Measurements from ENCODE around the gene CAMK4.
A peak's percentile ranks its signal among the peaks of the same experiment; 100 is the strongest.

Gene CAMK4

DNA sequence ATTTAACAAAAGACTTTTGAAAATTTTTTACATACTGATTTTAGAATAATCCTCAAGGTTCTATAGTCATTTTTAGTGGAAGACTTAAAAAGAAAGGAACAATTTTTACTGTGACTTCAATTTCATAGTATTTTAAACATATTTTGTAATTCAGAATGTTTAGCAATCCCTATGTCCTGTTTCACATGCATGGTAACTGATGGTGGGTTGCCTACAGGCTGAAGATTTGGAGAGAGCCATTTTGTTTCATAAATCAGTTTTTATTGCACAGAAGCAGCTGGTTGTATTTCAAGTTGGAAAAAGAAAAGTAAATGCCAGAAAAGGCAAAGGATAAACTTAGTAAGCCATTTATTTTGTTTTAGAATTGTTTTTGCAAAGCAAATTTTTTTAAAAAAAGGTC lies 264.2 kb downstream of the CAMK4 start:
- TF ChIP-seq, protein P1, sequence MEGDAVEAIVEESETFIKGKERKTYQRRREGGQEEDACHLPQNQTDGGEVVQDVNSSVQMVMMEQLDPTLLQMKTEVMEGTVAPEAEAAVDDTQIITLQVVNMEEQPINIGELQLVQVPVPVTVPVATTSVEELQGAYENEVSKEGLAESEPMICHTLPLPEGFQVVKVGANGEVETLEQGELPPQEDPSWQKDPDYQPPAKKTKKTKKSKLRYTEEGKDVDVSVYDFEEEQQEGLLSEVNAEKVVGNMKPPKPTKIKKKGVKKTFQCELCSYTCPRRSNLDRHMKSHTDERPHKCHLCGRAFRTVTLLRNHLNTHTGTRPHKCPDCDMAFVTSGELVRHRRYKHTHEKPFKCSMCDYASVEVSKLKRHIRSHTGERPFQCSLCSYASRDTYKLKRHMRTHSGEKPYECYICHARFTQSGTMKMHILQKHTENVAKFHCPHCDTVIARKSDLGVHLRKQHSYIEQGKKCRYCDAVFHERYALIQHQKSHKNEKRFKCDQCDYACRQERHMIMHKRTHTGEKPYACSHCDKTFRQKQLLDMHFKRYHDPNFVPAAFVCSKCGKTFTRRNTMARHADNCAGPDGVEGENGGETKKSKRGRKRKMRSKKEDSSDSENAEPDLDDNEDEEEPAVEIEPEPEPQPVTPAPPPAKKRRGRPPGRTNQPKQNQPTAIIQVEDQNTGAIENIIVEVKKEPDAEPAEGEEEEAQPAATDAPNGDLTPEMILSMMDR (conservative IDR thresholded peaks at IDR 0.05; ENCODE audit: low read depth, low read length): no peak
- H3K4me3 ChIP-seq (ENCODE audit: low read depth, low read length): no peak overlapping the region
- no peak for DNase-seq (ENCODE audit: low read depth)

DNA sequence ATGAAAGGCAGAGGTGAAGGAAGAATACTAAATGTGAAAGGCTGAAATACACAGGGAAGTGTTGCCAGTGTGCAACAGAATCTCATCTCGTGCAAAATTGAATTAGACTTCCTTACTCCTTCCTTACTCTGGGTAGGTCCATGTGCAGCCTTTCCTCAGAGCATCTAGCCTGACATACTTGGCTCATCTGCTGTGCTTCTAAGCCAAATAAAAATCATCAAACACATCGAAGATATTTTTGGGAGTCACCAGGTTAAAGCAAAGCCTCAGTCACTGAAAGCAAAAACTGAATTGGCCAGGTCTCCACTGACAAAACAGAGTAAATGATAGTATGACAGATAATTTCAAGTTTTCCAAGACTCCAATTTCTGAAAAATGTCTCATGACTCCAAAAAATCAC lies 268.8 kb downstream of the CAMK4 start:
- no peak overlapping the region for H3K4me3 ChIP-seq (ENCODE audit: low read depth, low read length)
- TF ChIP-seq, protein P1 (conservative IDR thresholded peaks at IDR 0.05; ENCODE audit: low read depth, low read length): no peak
- no peak for DNase-seq (ENCODE audit: low read depth)

DNA sequence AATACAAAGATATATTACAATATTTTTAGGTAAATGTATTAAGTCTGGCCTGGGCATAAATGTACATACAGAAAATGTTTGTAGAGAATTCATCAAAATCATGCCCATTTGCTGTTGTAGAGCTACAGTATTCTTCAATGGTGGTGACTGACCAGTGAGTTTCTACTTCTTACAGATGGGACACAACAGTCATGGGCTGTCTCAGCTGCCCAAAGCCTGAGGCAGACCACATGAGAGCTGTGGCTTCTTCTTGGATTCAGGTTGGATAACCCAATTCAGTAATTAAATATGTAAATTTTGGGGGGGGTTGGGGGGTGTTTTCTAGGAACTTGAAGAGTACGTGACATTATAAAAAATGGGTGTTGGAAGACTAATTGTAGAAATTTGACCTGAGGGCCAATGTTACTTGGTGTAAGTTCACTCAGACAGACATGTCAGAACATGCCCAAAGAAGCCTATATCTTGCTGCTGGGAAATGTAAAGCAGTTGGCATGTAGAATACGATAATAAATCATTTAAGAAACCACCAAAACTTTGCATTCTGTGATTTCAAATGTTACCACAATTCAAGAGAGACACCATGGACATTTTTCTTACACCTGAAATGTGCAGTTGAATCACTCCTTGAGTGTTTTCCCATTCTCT lies 270.3 kb downstream of the CAMK4 start:
- no peak overlapping the region for H3K4me3 ChIP-seq (ENCODE audit: low read depth, low read length)
- TF ChIP-seq, protein P1 (conservative IDR thresholded peaks at IDR 0.05; ENCODE audit: low read depth, low read length): no peak
- peak; percentile 49 for DNase-seq (ENCODE audit: low read depth)

DNA sequence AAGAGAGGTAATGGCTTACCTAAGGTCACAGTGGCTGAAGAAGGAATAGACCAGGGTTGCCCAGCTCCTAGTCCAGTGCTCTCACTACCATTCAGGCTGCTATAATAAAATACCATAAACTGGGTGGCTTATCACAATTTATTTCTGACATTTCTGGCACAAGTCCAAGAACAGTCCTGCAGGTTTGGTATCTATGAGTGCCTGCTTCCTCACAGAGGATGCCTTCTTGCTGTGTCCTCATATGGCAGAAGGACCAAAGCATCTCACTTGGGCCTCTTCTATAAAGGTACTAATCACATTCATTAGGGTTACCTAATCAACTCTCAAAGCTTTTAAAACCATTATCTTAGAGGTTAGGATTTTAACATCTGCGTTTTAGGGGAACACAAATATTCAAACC lies 271.0 kb downstream of the CAMK4 start:
- no peak overlapping the region for H3K4me3 ChIP-seq (ENCODE audit: low read depth, low read length)
- TF ChIP-seq, protein P1 (conservative IDR thresholded peaks at IDR 0.05; ENCODE audit: low read depth, low read length): no peak
- DNase-seq (ENCODE audit: low read depth): no peak

DNA sequence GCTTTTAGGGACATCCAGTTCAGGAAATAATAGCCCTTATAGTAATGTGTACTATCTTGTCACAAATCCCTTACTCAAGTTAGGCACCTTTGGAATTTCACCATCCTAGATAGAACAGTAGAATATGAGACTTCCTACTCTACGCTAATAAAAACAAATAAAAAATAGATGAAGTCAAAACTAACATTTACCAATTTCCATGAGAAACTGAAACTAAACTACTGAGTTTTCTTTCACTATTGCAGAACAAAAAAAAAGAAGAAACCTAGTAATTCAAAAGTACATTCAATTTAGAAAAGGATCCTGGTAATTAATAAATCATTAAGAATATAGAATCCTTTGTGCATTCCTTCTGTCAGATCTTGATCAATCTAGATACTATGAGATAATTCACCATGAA lies 274.2 kb downstream of the CAMK4 start:
- no peak overlapping the region for H3K4me3 ChIP-seq (ENCODE audit: low read depth, low read length)
- TF ChIP-seq, protein P1 (conservative IDR thresholded peaks at IDR 0.05; ENCODE audit: low read depth, low read length): no peak
- DNase-seq (ENCODE audit: low read depth): no peak

DNA sequence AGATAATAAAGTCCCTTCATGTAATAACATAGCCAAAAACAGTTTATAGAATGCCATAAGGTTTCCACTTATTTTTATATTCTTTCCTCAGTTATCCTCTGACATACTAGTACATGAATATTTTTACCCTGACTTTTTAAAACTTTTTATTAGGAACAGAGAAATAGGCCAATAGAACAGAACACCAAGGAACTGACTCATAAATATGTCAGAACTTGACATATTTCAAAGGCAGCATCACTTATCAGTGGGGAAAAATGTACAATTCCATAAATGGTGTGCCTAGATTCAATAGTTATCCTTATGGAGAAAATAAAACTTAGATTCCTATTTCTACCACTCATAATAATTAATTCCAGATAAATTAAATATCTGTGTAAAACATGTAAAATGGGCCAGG lies 278.8 kb downstream of the CAMK4 start:
- H3K4me3 ChIP-seq (ENCODE audit: low read depth, low read length): no peak overlapping the region
- TF ChIP-seq, protein P1 (conservative IDR thresholded peaks at IDR 0.05; ENCODE audit: low read depth, low read length): no peak
- peak; percentile 58 for DNase-seq (ENCODE audit: low read depth)

DNA sequence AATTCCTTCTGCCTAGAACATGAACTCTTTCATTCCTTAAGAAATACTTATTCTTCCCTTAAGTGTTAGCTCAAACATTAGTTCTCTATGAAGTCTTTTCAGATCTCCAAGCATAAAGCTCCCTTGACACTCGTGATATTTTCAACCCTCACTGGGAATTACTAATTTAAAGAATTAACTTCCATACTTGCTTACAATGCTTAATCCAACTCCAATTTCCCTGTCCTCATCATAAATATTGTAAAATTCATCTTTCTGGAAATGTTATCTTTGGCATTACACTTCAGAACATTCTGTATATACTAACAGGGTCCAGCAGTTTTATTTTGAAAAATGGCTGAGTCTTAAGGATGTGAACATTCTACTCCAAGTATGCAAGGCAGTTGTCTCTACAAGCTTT lies 280.9 kb downstream of the CAMK4 start:
- no peak overlapping the region for H3K4me3 ChIP-seq (ENCODE audit: low read depth, low read length)
- TF ChIP-seq, protein P1 (conservative IDR thresholded peaks at IDR 0.05; ENCODE audit: low read depth, low read length): no peak
- peak; percentile 49 for DNase-seq (ENCODE audit: low read depth)

Data from choroid plexus epithelial cell (primary cell).